Lung (tissue), 12 donors: ENCODE data around the gene RSPO3. TPM values are rescaled to one million over a fixed set of nuclear protein-coding genes. Genes with fewer than 3 reads are reported as not detected.

Experiments used
- ATAC-seq: fragments of 200-7000 bp; cut with Tn5 transposase; one replicate; pipeline ENCODE4 v1.9.1; 2020; ENCODE audit warnings: moderate number of reproducible peaks; ENCODE audit not compliant: insufficient read depth, low FRiP score
- DNase-seq, 3 donors: peaks; one replicate each; pipeline ENCODE4 v3.0.0-alpha.2; 2013 to 2017
- H3K27ac ChIP-seq, 2 donors: one replicate each; pipeline ENCODE4 v1.5.1; 2013; ENCODE audit warnings: mild to moderate bottlenecking in 2 of 2, moderate library complexity in 2 of 2, control low read depth in 1 of 2, inconsistent platforms in 1 of 2, low read depth in 1 of 2, low read length in 1 of 2
- H3K27me3 ChIP-seq, 3 donors: one replicate each; pipeline ENCODE4 v1.5.1; 2013; ENCODE audit warnings: low read length in 2 of 3; ENCODE audit not compliant: control insufficient read depth in 3 of 3, insufficient read depth in 3 of 3
- H3K36me3 ChIP-seq, 4 donors: one replicate each; pipeline ENCODE4 v1.5.1; 2013; ENCODE audit warnings: low read length in 4 of 4, mild to moderate bottlenecking in 1 of 4, moderate library complexity in 1 of 4; ENCODE audit not compliant: control insufficient read depth in 4 of 4, insufficient read depth in 4 of 4
- H3K4me1 ChIP-seq, 5 donors: one replicate each; pipeline ENCODE4 v1.5.1; 2013; ENCODE audit warnings: low read length in 5 of 5, mild to moderate bottlenecking in 2 of 5, moderate library complexity in 1 of 5; ENCODE audit not compliant: control insufficient read depth in 5 of 5, insufficient read depth in 5 of 5
- H3K4me3 ChIP-seq: one replicate; pipeline ENCODE4 v1.5.1; 2013; ENCODE audit warnings: mild to moderate bottlenecking, control low read depth, moderate library complexity
- H3K9ac ChIP-seq, 2 donors: one replicate each; pipeline ENCODE4 v1.5.1; 2013; ENCODE audit warnings: low read length in 2 of 2, control low read depth in 1 of 2; ENCODE audit not compliant: insufficient read depth in 1 of 2
- H3K9me3 ChIP-seq, 4 donors: one replicate each; pipeline ENCODE4 v1.5.1; 2013; ENCODE audit warnings: low read length in 3 of 4, mild to moderate bottlenecking in 1 of 4, moderate library complexity in 1 of 4; ENCODE audit not compliant: control insufficient read depth in 4 of 4, insufficient read depth in 3 of 4
- CTCF ChIP-seq: IDR thresholded peaks from 2 replicates; pipeline ENCODE4 v1.5.1; 2012; ENCODE audit warnings: mild to moderate bottlenecking; ENCODE audit errors: control extremely low read depth, extremely low read depth
- WGBS, 2 donors: extraction: QIAGEN DNeasy Blood & Tissue Kit; methylation state at CpG; one replicate each; pipeline ENCODE4 v1.1.7; 2013; 5-methylcytosine and 5-hydroxymethylcytosine counted together
- polyA plus RNA-seq, 2 donors: library from polyadenylated mRNA; stranded (reverse); fragments of 200-250 nt; gene quantifications; one replicate each; pipeline ENCODE4 v1.2.1, GENCODE V29; 2013
- total RNA-seq, 2 donors: library from RNA; depleted of rRNA in 1 of 2; stranded (reverse); fragments of >200 nt in 1 of 2; gene quantifications; one replicate each; pipeline ENCODE4 v1.2.1, GENCODE V29; 2014 to 2021
- donor health status: control.
- donor health status: control.
- donor health status: Bipolar disorder and iron deficiency.
- donor health status: healthy.
- donor health status: DM: yes; HTN: yes; CAD: no.

RSPO3 gene
- total and polyA plus RNA-seq, 4 donors, result 0.88 to 5.9 (median 4.6) TPM

DNA sequence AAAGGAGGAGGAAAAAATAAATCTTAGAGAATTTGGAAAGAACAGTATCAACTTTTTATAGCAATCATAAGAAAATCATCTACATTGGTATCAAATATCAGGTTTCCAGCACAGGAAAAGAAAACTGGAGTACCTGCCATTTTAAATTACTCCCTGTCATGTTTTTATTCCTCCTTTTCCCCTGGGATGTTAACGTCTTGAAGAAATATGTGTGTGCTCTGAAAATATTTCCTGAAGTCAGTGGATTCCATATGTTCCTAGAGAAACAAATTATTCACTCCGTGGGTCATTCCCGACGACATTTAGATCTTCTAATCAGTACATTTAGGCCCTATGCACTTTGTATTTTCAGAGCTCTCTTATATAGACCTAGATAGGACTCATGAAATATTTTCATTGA is 42.0 kb upstream of the RSPO3 start:
- no peak overlapping the region for H3K4me3 ChIP-seq
- no peaks in the 10 kb centered on the region for H3K9me3 ChIP-seq
- no peak for TF ChIP-seq CTCF
- 73 to 77% methylated on average over 4 of the region's 4 CpGs for WGBS, 2 donors
- H3K27me3 ChIP-seq, result no peaks in the 10 kb centered on the region
- ATAC-seq (no peak), DNase-seq (no peak)
- H3K9ac ChIP-seq, result no peak overlapping the region
- no peaks in the 10 kb centered on the region for H3K36me3 ChIP-seq
- no peak overlapping the region for H3K27ac ChIP-seq
- H3K4me1 ChIP-seq, result no peaks in the 10 kb centered on the region

DNA sequence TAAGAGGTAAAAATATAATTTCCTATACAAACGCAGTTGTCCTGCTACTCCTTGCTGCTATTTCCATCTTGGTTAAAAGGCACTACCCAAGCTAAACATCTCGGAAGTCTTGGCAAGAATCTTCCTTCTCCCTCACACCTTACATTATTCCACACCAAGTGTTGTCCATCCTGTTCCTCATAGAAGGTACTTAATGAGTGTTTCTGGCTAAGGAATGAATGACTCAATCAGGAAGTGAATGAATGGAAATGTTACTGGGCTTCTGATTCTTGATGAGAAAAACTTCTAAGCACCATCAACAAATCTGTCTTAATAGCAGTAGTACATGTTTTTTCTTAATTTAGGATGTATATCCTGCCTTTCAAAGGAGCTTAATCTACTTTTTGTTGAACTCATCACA is 40.6 kb upstream of the RSPO3 start:
- H3K27me3 ChIP-seq, result no peaks in the 10 kb centered on the region
- no peak overlapping the region for H3K9ac ChIP-seq
- WGBS, 2 donors, result 87 to 91% methylated on average over 2 of the region's 2 CpGs
- H3K4me3 ChIP-seq, result no peak overlapping the region
- no peaks in the 10 kb centered on the region for H3K36me3 ChIP-seq
- DNase-seq, result no peak
- ATAC-seq, result no peak
- no peaks in the 10 kb centered on the region for H3K4me1 ChIP-seq
- no peak for TF ChIP-seq CTCF
- no peaks in the 10 kb centered on the region for H3K9me3 ChIP-seq
- H3K27ac ChIP-seq, result no peak overlapping the region

DNA sequence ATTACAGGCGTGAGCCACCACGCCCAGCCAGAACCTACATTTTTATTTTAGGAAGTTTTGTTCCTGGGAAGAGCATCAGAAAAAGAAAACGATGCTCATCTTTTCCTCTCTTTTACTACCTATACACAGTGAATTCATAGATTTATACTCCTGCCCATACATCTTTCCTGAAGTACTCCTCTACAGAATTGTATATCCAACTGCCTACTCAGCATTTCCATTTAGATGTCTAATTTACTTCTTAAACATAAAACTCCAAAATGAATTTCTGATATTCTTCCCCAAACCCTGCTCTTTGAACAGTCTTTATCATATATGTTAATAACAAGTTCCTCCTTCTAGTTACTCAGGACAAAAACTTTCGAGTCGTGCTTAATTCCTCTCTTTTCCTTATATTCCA is 39.8 kb upstream of the RSPO3 start:
- no peak for ATAC-seq
- Histone ChIP-seq H3K9ac (no peak overlapping the region), H3K4me1 (peaks cover 0 to 1% (median 0%) of the 10 kb centered on the region in 5 donors), H3K4me3 (no peak overlapping the region), H3K27me3 (no peaks in the 10 kb centered on the region), H3K9me3 (no peaks in the 10 kb centered on the region), H3K36me3 (no peaks in the 10 kb centered on the region), H3K27ac (no peak overlapping the region)
- DNase-seq, result no peak
- no peak for TF ChIP-seq CTCF
- WGBS, 2 donors, result 92 to 95% methylated on average over 5 of the region's 5 CpGs

DNA sequence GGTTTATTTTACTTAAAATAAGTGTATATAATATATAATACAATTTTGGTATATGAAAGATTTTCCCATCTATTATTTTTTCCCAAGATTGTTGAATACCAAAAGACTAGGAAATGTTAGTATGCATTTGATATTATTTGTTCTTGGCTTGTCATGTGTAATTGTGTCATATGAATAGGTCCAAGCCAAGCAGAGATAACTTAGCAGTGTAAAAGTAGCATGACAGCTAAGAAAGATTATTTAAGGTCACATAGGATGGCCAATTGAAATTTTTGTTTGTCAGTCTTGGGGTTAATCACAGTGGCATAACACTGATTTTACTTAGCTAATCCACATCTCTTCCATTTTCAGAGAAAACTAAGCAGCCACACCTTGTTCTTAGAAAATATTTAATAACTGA is 38.8 kb upstream of the RSPO3 start:
- H3K9ac ChIP-seq, result no peak overlapping the region
- no peaks in the 10 kb centered on the region for H3K36me3 ChIP-seq
- H3K27ac ChIP-seq, result no peak overlapping the region
- TF ChIP-seq CTCF, result no peak
- no peaks in the 10 kb centered on the region for H3K9me3 ChIP-seq
- DNase-seq (no peak), ATAC-seq (no peak)
- no peak overlapping the region for H3K4me3 ChIP-seq
- H3K4me1 ChIP-seq, result peaks cover 0 to 11% (median 0%) of the 10 kb centered on the region in 5 donors
- H3K27me3 ChIP-seq, result no peaks in the 10 kb centered on the region
